KBM-7 (cell line): ENCODE results near the gene NUP93.
A peak's percentile ranks its signal among the peaks of the same experiment; 100 is the strongest.

Experiments used
- DNase-seq: peaks from one replicate; pipeline ENCODE4 v3.0.0-alpha.2; 2015
- in situ Hi-C: fragments of 300-500 bp; cut with MboI; formaldehyde crosslinking; loops from 2 replicates; pipeline ENCODE4 v1.14.3; 2020; ENCODE audit warnings: low sequenced_read_pairs, low pct_unique_long_range_greater_than_20kb, mixed read lengths

The NUP93 gene

GRCh38 chr16:56729735-56730662, at the start of gene NUP93:
Gene NUP93, plus strand, starts transcription at chr16:56730129. Its CDS starts 18,119 bp downstream, at chr16:56748248.
- in situ Hi-C loops = no loop called here
- peak; percentile 87 for DNase-seq

- in situ Hi-C loops = no loop called here
Observed at GRCh38 chr16:56681939-56682702, 47.8 kb upstream of the NUP93 start, which contains the start of gene MT1X. Gene MT1X, plus strand, starts transcription at chr16:56682470. Its CDS starts 71 bp downstream, at chr16:56682541.

GRCh38 chr16:56682703-56683397, 47.1 kb upstream of the NUP93 start:
- peak; percentile 30 for DNase-seq
- in situ Hi-C loops = no loop called here

More at GRCh38 chr16:56681939-56682702, 47.8 kb upstream of the NUP93 start, which contains the start of gene MT1X:
- DNase-seq = peak; percentile 97

- DNase-seq = no peak
Observed at GRCh38 chr16:56683424-56684172, 46.3 kb upstream of the NUP93 start.

GRCh38 chr16:56684256-56684925, 45.5 kb upstream of the NUP93 start:
- in situ Hi-C loops = no loop called here
- no peak for DNase-seq

More at GRCh38 chr16:56683424-56684172, 46.3 kb upstream of the NUP93 start:
- in situ Hi-C loops = no loop called here

- in situ Hi-C loops = no loop called here
- DNase-seq = no peak
Observed at GRCh38 chr16:56684926-56685590, 44.9 kb upstream of the NUP93 start.

GRCh38 chr16:56686758-56687157, 43.2 kb upstream of the NUP93 start:
- in situ Hi-C loops = no loop called here
- no peak for DNase-seq

- in situ Hi-C loops = no loop called here
- no peak for DNase-seq
Observed at GRCh38 chr16:56688762-56689161, 41.2 kb upstream of the NUP93 start.

- no peak for DNase-seq
- in situ Hi-C loops = no loop called here
Observed at GRCh38 chr16:56689171-56689570, 40.8 kb upstream of the NUP93 start.

- in situ Hi-C loops = no loop called here
- DNase-seq = no peak
Observed at GRCh38 chr16:56690420-56691122, 39.4 kb upstream of the NUP93 start.

- in situ Hi-C loops = no loop called here
- DNase-seq = no peak
Observed at GRCh38 chr16:56691885-56692284, 38.0 kb upstream of the NUP93 start.

GRCh38 chr16:56695246-56695645, 34.7 kb upstream of the NUP93 start:
- DNase-seq = no peak
- in situ Hi-C loops = no loop called here

GRCh38 chr16:56697456-56698155, 32.3 kb upstream of the NUP93 start:
- no peak for DNase-seq
- in situ Hi-C loops = no loop called here

GRCh38 chr16:56700195-56700594, 29.7 kb upstream of the NUP93 start:
- in situ Hi-C loops = no loop called here
- no peak for DNase-seq

GRCh38 chr16:56700631-56701030, 29.3 kb upstream of the NUP93 start:
- DNase-seq = no peak
- in situ Hi-C loops = no loop called here

- DNase-seq = no peak
- in situ Hi-C loops = no loop called here
Observed at GRCh38 chr16:56701534-56701933, 28.4 kb upstream of the NUP93 start.

GRCh38 chr16:56702836-56703235, 27.1 kb upstream of the NUP93 start:
- no peak for DNase-seq
- in situ Hi-C loops = no loop called here
